ENCODE measurements around the gene EFNB1.

The EFNB1 gene

GRCh38 chrX:68827848-68828624, 785 bp upstream of the EFNB1 start:
- DNase-seq (ENCODE audit: low read depth) = peak; percentile 45

GRCh38 chrX:68829582-68830418, 979 bp downstream of the EFNB1 start:
- no peak for DNase-seq (ENCODE audit: low read depth)

DNA sequence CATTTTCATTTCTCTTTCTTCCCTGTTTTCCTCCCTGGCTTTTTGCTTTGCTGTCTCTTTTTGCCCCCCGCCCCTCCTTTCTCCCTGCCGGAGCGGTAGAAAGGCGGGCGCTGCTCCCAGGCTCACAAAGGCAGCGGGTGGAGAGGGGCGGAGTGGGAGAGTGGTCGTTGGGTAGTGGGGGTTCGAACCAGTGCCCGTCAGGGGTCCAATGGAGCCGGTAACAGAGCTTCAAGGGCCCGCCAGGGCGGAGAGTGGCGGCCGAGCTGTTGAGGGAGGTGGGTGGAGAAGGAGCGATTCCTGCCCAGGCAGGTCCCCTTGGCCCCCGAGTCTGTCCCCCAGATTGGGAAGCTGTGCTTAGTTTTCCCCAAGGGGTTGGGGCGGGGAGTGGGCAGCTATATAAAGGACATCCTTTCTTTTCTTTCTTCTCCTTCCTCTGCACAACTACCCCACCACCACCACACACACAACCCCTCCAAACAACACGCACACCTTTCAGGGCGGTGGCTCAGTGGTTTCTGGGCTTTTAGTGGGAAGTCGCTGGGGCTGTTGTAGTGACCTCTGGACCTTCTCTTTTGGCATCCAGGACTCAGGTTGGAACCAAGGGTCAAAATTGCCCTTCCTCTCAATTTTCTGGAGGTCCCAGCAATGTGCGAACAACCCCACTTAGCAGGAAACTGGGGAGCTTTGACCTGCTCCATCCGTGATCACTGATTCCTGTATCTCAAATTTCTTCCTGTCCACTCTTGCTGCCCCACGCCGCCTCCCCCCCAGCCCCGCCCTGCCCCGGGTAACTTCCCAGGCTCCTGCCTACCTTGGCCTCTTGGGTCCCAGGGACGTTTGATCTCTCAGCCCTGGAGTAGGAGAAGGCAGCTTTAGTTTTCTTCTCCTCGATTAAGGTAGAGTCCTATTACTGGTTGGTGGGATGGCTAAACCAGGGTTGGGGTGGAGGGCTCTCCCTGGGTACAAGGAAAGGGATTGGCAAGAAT, 1.9 kb downstream of the EFNB1 start:
- no peak for DNase-seq (ENCODE audit: low read depth)

DNA sequence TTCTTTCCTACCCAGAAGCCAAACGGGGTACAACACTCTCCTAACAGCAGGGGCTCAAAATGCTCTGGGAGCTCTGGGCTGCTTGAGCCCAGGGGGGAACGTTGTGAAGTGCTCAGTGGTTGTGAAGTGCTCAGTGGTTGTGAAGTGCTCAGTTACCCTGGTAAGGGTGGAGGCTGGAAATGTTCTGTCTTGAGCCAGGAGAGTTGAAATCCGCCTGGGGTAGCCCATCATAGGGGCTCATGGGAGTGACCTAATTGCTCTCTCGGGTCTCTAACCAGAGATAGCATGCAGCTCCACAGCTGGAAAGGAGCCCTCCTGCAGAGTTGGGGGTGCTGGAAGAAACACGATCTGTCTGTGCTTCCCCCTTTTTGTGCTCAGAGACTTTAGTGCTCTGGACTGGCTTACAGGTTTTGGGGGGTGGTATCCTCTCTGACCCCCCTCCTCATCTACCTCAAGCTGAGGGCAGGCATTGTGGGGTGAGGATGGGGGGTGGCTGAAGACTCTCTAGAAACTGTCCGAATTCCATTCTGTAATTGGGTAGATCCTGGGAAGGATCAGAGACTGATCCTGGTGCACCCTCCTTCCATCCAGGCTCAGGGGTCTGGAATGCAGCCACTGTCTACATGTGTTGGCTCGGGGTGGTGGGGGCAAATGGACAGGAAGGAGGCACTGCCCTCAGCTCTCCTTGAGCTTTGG, 2.7 kb downstream of the EFNB1 start:
- DNase-seq (ENCODE audit: low read depth) = no peak

GRCh38 chrX:68832101-68832416, 3.2 kb downstream of the EFNB1 start:
- peak; percentile 57 for DNase-seq (ENCODE audit: low read depth)

- DNase-seq (ENCODE audit: low read depth) = no peak
Observed at GRCh38 chrX:68832516-68833447, 4.0 kb downstream of the EFNB1 start.

DNA sequence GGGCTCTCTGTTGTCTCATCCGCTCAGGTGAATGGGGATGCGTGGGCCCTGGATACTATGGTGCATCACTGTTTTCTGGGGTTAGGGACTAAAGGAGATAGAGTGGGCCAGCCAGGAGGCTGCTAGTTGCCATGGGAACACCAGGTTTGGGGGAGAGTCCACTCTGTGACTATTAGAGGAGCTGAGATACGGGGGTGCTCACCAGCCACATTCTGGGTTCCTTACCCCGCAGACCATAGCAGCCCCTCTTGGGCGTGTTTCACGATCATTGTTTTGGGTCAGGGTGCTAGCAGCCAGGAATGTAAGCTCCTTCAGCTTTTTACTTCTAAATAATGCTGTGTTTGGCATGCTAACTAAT, 4.6 kb downstream of the EFNB1 start:
- DNase-seq (ENCODE audit: low read depth) = no peak

- no peak for DNase-seq (ENCODE audit: low read depth)
Observed at GRCh38 chrX:68833855-68834331, 5.1 kb downstream of the EFNB1 start.

GRCh38 chrX:68834371-68835103, 5.7 kb downstream of the EFNB1 start:
- no peak for DNase-seq (ENCODE audit: low read depth)

- DNase-seq (ENCODE audit: low read depth) = no peak
Observed at GRCh38 chrX:68835104-68835442, 6.3 kb downstream of the EFNB1 start.

DNA sequence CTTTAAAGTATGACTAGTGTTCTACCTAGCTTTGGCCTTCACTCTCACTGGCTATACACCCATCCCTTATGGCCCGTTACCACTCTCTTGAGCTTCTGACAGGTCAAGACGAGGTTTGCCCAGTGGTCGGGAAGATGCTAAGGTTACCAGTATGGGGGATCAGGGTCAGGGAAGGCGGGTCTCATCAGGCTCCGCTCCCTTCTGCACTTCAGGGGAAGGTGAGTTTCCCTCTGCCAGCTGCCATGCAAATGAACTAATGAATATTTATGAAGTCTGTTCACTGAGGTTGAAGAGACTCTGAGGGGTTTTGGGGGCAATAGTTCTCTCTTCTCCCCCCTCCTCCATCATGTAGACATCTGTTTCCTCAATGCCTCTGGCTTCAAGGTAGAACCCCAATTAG, 6.6 kb downstream of the EFNB1 start:
- DNase-seq (ENCODE audit: low read depth) = no peak

DNA sequence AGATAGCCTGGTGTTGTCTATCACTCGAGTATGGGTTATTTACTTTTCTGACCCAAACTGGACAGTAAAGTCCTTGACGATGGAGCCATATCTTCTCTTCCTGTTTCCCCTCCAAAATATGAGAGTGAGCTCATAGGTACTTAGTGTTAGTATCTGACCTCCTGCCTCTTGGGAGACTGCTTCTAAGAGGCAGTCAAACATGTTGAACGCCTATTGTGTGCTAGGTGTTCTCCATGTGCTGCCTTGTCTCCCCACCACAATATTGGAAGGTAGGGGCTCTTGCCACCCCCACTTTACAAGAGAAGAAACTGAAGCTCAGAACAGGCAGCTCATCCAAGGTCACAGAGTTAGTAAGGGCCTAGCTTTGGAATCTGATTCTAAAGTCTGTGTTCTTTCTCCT, 8.3 kb downstream of the EFNB1 start:
- DNase-seq (ENCODE audit: low read depth) = no peak

GRCh38 chrX:68838571-68838910, 9.7 kb downstream of the EFNB1 start:
- DNase-seq (ENCODE audit: low read depth) = no peak

GRCh38 chrX:68839771-68840170, 10.9 kb downstream of the EFNB1 start:
- DNase-seq (ENCODE audit: low read depth) = no peak

GRCh38 chrX:68840256-68840655, 11.4 kb downstream of the EFNB1 start:
- DNase-seq (ENCODE audit: low read depth) = no peak

DNA sequence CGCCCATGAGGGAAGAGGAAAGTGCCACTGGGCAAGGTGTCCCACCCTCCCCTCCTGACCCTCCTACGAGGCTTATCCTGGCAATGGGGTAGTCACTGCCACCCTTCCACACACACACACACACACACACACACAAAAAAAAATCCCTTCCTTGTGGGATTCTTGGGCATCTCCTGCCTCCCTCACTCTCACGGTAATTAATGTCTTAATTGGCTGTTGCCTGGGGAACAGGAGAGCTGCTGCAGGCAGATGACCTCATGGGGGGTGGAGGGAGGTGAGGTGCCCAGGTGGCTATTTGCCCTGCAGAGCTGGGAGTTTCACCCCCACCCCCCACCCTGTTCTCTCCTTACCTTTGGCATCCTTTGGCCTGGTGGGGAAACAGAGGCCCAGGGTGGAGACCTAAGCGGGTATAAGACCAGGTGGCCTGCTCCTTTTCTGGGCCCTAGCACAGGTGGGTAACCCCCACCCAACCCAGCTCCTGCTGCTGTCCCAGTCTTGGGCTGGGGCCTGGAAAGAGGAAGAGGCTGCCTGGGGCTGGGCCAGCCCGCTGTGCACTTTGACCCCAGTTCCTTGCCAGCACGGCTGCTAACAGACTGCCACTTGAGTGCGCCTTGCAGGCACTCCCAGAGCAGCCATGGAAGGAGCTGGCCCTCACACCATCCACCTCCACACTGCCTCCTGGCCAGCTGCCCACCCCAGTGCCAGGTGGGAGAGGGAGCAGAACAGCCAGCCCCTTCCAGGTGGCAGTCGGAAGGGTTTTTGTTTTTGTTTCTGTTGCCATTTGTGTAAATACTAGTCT, 12.6 kb downstream of the EFNB1 start:
- DNase-seq (ENCODE audit: low read depth) = no peak

- no peak for DNase-seq (ENCODE audit: low read depth)
Observed at GRCh38 chrX:68842351-68842750, 13.5 kb downstream of the EFNB1 start.

- DNase-seq (ENCODE audit: low read depth) = no peak
Observed at GRCh38 chrX:68842781-68843581, 14.2 kb downstream of the EFNB1 start.

All from stromal cell of bone marrow (primary cell).